HCT116 (cell line): ENCODE measurements around the gene TRPM6. TPM values are rescaled to one million over a fixed set of nuclear protein-coding genes. Genes with fewer than 3 reads are reported as not detected.
A peak's percentile ranks its signal among the peaks of the same experiment; 100 is the strongest.

Experiments used
- ATAC-seq: fragments of 200-7000 bp; cut with Tn5 transposase; 2 replicates; pipeline ENCODE4 v1.9.1; 2020; ENCODE audit warnings: mild to moderate bottlenecking, moderate library complexity
- BruUV-seq: library from RNA; stranded (reverse); fragments of 400-500 nt; replicated peaks from 2 replicates; lab custom pipeline; 2021; lab: Mats Ljungman, UMichigan
- CTCF ChIA-PET: fragments of 300-600 bp; sonication (Branson Sonifier 250); formaldehyde crosslinking; loops from one replicate; lab custom pipeline; 2021; ENCODE audit warnings: antibody characterized with exemption; lab: Charles Lee
- POLR2A ChIA-PET: fragments of 300-600, 350-600 bp; sonication (Branson Sonifier 250); formaldehyde crosslinking; loops from one replicate; lab custom pipeline; 2021; ENCODE audit warnings: antibody characterized with exemption; lab: Charles Lee
- RAD21 ChIA-PET, 2 experiments: fragments of 300-600 bp; sonication (Branson Sonifier 250); formaldehyde crosslinking; loops; one replicate each; lab custom pipeline; 2023; ENCODE audit warnings: low total read pairs in 2 of 2; ENCODE audit not compliant: uncharacterized antibody in 2 of 2, unreplicated experiment in 2 of 2, low non-redundant PET in 1 of 2; lab: Charles Lee
- DNase-seq: peaks from one replicate; pipeline ENCODE4 v3.0.0-alpha.2; 2010; ENCODE audit warnings: low read depth, low spot score
- H2AFZ ChIP-seq: fragments of 200-600 bp; shearing (Covaris generic), sonication (generic); 2 replicates; pipeline ENCODE4 v1.6.1; 2017; ENCODE audit warnings: low read depth, mixed run types, mixed read lengths, antibody characterized with exemption, low read length; ENCODE audit not compliant: poor library complexity, severe bottlenecking
- H3K27ac ChIP-seq: 2 replicates; pipeline ENCODE4 v1.5.1; 2012; ENCODE audit warnings: low read depth, low read length
- H3K27me3 ChIP-seq: fragments of 200-600 bp; sonication (generic); 2 replicates; pipeline ENCODE4 v1.6.1; 2016; ENCODE audit warnings: mixed run types, low read length, mixed read lengths; ENCODE audit not compliant: insufficient read depth
- H3K36me3 ChIP-seq, 2 experiments: fragments of 200-500 bp in 1 of 2; fragments of 200-600 bp in 1 of 2; sonication (Bioruptor generic) in 1 of 2; sonication (generic) in 1 of 2; 2 replicates each; pipeline versions ENCODE4 v1.5.1 to v1.6.1; 2014 to 2016; ENCODE audit warnings: low read length in 2 of 2, inconsistent platforms in 1 of 2, mixed read lengths in 1 of 2, mixed run types in 1 of 2; ENCODE audit not compliant: insufficient read depth in 2 of 2, control insufficient read depth in 1 of 2
- H3K4me1 ChIP-seq, 2 experiments: fragments of 200-600 bp in 1 of 2; sonication (generic) in 1 of 2; 2 replicates each; pipeline versions ENCODE4 v1.5.1 to v1.6.1; 2012 to 2017; ENCODE audit warnings: low read length in 2 of 2, inconsistent platforms in 1 of 2, mild to moderate bottlenecking in 1 of 2, mixed read lengths in 1 of 2, mixed run types in 1 of 2, moderate library complexity in 1 of 2; ENCODE audit not compliant: insufficient read depth in 2 of 2, control insufficient read depth in 1 of 2
- H3K4me2 ChIP-seq: fragments of 200-600 bp; sonication (generic); 2 replicates; pipeline ENCODE4 v1.6.1; 2017; ENCODE audit warnings: mixed run types, low read length, mixed read lengths
- H3K4me3 ChIP-seq, 2 experiments: fragments of 200-600 bp in 1 of 2; sonication (generic) in 1 of 2; replicated peaks in 1 of 2; 2 replicates each; pipeline ENCODE4 v1.5.1; 2011 to 2016; ENCODE audit warnings: low read length in 2 of 2, control low read depth in 1 of 2, low read depth in 1 of 2, mild to moderate bottlenecking in 1 of 2, mixed read lengths in 1 of 2, mixed run types in 1 of 2
- H3K79me2 ChIP-seq: fragments of 200-600 bp; sonication (generic); 2 replicates; pipeline ENCODE4 v1.6.1; 2017; ENCODE audit warnings: mild to moderate bottlenecking, mixed run types, low read length, moderate library complexity, mixed read lengths; ENCODE audit not compliant: insufficient read depth
- H3K9ac ChIP-seq: fragments of 200-600 bp; sonication (generic); 2 replicates; pipeline ENCODE4 v1.6.1; 2016; ENCODE audit warnings: low read length, mixed read lengths
- H3K9me2 ChIP-seq: fragments of 200-600 bp; sonication (generic), shearing (Covaris generic); 2 replicates; pipeline ENCODE4 v1.6.1; 2017; ENCODE audit warnings: mixed run types, mild to moderate bottlenecking, moderate library complexity; ENCODE audit not compliant: insufficient read depth
- H3K9me3 ChIP-seq, 2 experiments: fragments of 200-500 bp in 1 of 2; fragments of 200-600 bp in 1 of 2; sonication (Bioruptor generic) in 1 of 2; sonication (generic) in 1 of 2; 2 replicates each; pipeline ENCODE4 v1.6.1; 2014 to 2017; ENCODE audit warnings: low read length in 2 of 2, mixed read lengths in 2 of 2, inconsistent platforms in 1 of 2, low read depth in 1 of 2, mild to moderate bottlenecking in 1 of 2, mixed run types in 1 of 2, moderate library complexity in 1 of 2; ENCODE audit not compliant: control insufficient read depth in 1 of 2, insufficient read depth in 1 of 2
- H4K20me1 ChIP-seq: fragments of 200-600 bp; sonication (generic), shearing (Covaris generic); 2 replicates; pipeline ENCODE4 v1.6.1; 2017; ENCODE audit warnings: mixed run types, mild to moderate bottlenecking, moderate library complexity; ENCODE audit not compliant: insufficient read depth
- ATF3 ChIP-seq: IDR thresholded peaks from 2 replicates; pipeline ENCODE4 v1.6.1; 2012
- CEBPB ChIP-seq: IDR thresholded peaks from 2 replicates; pipeline ENCODE4 v1.6.1; 2012; ENCODE audit warnings: low read depth
- CTCF ChIP-seq, 3 experiments: fragments of 200-600 bp in 1 of 3; sonication (generic) in 1 of 3; IDR thresholded peaks in 2 of 3; conservative IDR thresholded peaks in 1 of 3; 2 replicates each; pipeline ENCODE4 v1.5.1; 2012 to 2017; ENCODE audit warnings: low read depth in 2 of 3, low read length in 2 of 3, antibody characterized with exemption in 1 of 3, borderline replicate concordance in 1 of 3, control low read depth in 1 of 3, mild to moderate bottlenecking in 1 of 3, mixed read lengths in 1 of 3, mixed run types in 1 of 3, moderate library complexity in 1 of 3; ENCODE audit not compliant: insufficient read depth in 1 of 3
- EGR1 ChIP-seq: IDR thresholded peaks from 2 replicates; pipeline ENCODE4 v1.6.1; 2012; ENCODE audit warnings: low read depth
- ELF1 ChIP-seq: IDR thresholded peaks from 2 replicates; pipeline ENCODE4 v1.6.1; 2012; ENCODE audit warnings: low read depth, borderline replicate concordance
- EZH2phosphoT487 ChIP-seq: fragments of 200-600 bp; IDR thresholded peaks from 2 replicates; pipeline ENCODE4 v1.6.1; 2018; ENCODE audit warnings: antibody characterized with exemption, borderline replicate concordance
- JUND ChIP-seq: IDR thresholded peaks from 2 replicates; pipeline ENCODE4 v1.6.1; 2012
- MAX ChIP-seq: IDR thresholded peaks from 2 replicates; pipeline ENCODE4 v1.6.1; 2012
- POLR2AphosphoS5 ChIP-seq: IDR thresholded peaks from 2 replicates; pipeline ENCODE4 v1.6.1; 2011; ENCODE audit warnings: mild to moderate bottlenecking, low read depth, low read length, moderate library complexity
- RAD21 ChIP-seq: IDR thresholded peaks from 2 replicates; pipeline ENCODE4 v1.6.1; 2012; ENCODE audit warnings: low read depth, mild to moderate bottlenecking
- REST ChIP-seq: IDR thresholded peaks from 2 replicates; pipeline ENCODE4 v1.6.1; 2012; ENCODE audit warnings: low read depth
- SIN3A ChIP-seq: IDR thresholded peaks from 2 replicates; pipeline ENCODE4 v1.6.1; 2012; ENCODE audit warnings: low read depth
- SRF ChIP-seq: IDR thresholded peaks from 2 replicates; pipeline ENCODE4 v1.6.1; 2012; ENCODE audit warnings: low read depth
- TCF7L2 ChIP-seq: IDR thresholded peaks from 2 replicates; pipeline ENCODE4 v1.7.0; 2011; ENCODE audit warnings: borderline replicate concordance, inconsistent platforms; ENCODE audit not compliant: insufficient read depth, insufficient read length; ENCODE audit errors: extremely low read depth
- YY1 ChIP-seq: IDR thresholded peaks from 2 replicates; pipeline ENCODE4 v1.6.1; 2011; ENCODE audit warnings: low read length, low read depth, moderate library complexity, mild to moderate bottlenecking; ENCODE audit not compliant: insufficient replicate concordance; ENCODE audit errors: extremely low read depth
- intact Hi-C: fragments of 100-400 bp; cut with micrococcal nuclease; formaldehyde crosslinking; loops from 2 replicates; pipeline ENCODE4 v1.10.0; 2022
- total RNA-seq: library from RNA; stranded (reverse); gene quantifications from one replicate; pipeline ENCODE4 v1.2.1, GENCODE V29; 2021; ENCODE audit not compliant: unreplicated experiment

TRPM6 gene
- total RNA-seq, 1 experiment from 2014 or later = 0.44 TPM

GRCh38 chr9:74760031-74760700 lies 127.6 kb downstream of the TRPM6 start:
- Histone ChIP-seq H3K27ac (no peak overlapping the region), H3K27me3 (no peaks in the 10 kb centered on the region), H3K9me3 (no peaks in the 10 kb centered on the region), H3K36me3 (no peaks in the 10 kb centered on the region), H3K4me2 (no peak overlapping the region), H4K20me1 (no peaks in the 10 kb centered on the region), H3K4me3 (no peak overlapping the region), H3K9me2 (no peaks in the 10 kb centered on the region), H3K9ac (no peak overlapping the region), H3K4me1 (no peaks in the 10 kb centered on the region), H2AFZ (no peak overlapping the region), H3K79me2 (no peaks in the 10 kb centered on the region)
- ATAC-seq (no peak), DNase-seq (no peak)
- POLR2A ChIA-PET = no interaction called here
- RAD21 ChIA-PET = no interaction called here
- intact Hi-C loops = loop anchor here (2.0 kb wide), 1 partner anchor 13 kb away; no protein-coding TSS in a partner anchor
- no TSS peak for BruUV-seq
- CTCF ChIA-PET = no interaction called here
- TF ChIP-seq CEBPB (peak; percentile 55), EGR1 (no peak)

GRCh38 chr9:74755999-74756398 lies 131.7 kb downstream of the TRPM6 start:
- no peaks in the 10 kb centered on the region for H3K9me2 ChIP-seq
- no peak overlapping the region for H3K4me2 ChIP-seq
- ATAC-seq = no peak
- no peak overlapping the region for H3K9ac ChIP-seq
- H3K4me1 ChIP-seq = no peaks in the 10 kb centered on the region
- H3K27me3 ChIP-seq = no peaks in the 10 kb centered on the region
- intact Hi-C loops = no loop called here
- CTCF ChIA-PET = interaction anchor here (0.6 kb wide), 1 partner anchor 844 kb away, joined by 4 read pairs; no protein-coding TSS in a partner anchor
- no peaks in the 10 kb centered on the region for H4K20me1 ChIP-seq
- no peak overlapping the region for H3K27ac ChIP-seq
- POLR2A ChIA-PET = no interaction called here
- H3K79me2 ChIP-seq = no peaks in the 10 kb centered on the region
- H3K9me3 ChIP-seq = no peaks in the 10 kb centered on the region
- H3K36me3 ChIP-seq = no peaks in the 10 kb centered on the region
- DNase-seq = no peak
- no peak overlapping the region for H2AFZ ChIP-seq
- no peak overlapping the region for H3K4me3 ChIP-seq
- RAD21 ChIA-PET = no interaction called here
- BruUV-seq = no TSS peak
- TF ChIP-seq CEBPB = no peak
- no peak for TF ChIP-seq REST
- TF ChIP-seq YY1 = no peak
- TF ChIP-seq SIN3A = no peak
- TF ChIP-seq EZH2phosphoT487 = no peak
- no peak for TF ChIP-seq RAD21
- TF ChIP-seq ELF1 = no peak
- TF ChIP-seq SRF = no peak
- TF ChIP-seq CTCF (IDR thresholded peaks at IDR 0.05 in 2 of 3, conservative IDR thresholded peaks at IDR 0.05 in 1 of 3; ENCODE audit: borderline replicate concordance in 1 of 3, insufficient read depth in 1 of 3, low read depth in 2 of 3, low read length in 2 of 3) = no peak
- TF ChIP-seq TCF7L2 = no peak
- no peak for TF ChIP-seq JUND
- no peak for TF ChIP-seq POLR2AphosphoS5
- no peak for TF ChIP-seq ATF3
- TF ChIP-seq MAX = no peak
